ENCODE measurements around the gene GRIK1. TPM values are rescaled to one million over a fixed set of nuclear protein-coding genes. Genes with fewer than 3 reads are reported as not detected.

The GRIK1 gene
- total and polyA plus RNA-seq, 2 experiments from 2014 or later, result 0.05 TPM; not detected in 1

DNA sequence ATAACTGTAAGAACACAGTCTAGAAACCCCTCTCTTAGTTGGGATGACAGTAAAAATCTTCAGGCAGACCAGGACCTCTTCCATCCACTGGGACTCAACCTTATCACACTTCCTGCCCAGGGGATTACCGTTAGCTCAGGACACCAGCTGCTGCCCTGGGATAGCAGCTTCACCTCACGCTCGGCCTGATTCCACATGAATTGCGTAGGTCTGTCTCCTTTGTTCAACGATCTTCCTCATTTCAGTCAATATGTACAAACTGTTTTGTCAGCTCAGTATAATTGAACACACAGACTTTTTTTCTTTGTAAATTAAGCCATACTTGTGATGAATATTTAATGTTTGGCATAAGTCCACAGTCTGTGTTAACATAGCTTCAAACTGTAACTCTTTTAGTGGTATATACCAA lies 290.4 kb downstream of the GRIK1 start:
- no peak for DNase-seq (ENCODE audit: low read depth in 1 of 2, low spot score in 1 of 2)
- TF ChIP-seq, protein P1, sequence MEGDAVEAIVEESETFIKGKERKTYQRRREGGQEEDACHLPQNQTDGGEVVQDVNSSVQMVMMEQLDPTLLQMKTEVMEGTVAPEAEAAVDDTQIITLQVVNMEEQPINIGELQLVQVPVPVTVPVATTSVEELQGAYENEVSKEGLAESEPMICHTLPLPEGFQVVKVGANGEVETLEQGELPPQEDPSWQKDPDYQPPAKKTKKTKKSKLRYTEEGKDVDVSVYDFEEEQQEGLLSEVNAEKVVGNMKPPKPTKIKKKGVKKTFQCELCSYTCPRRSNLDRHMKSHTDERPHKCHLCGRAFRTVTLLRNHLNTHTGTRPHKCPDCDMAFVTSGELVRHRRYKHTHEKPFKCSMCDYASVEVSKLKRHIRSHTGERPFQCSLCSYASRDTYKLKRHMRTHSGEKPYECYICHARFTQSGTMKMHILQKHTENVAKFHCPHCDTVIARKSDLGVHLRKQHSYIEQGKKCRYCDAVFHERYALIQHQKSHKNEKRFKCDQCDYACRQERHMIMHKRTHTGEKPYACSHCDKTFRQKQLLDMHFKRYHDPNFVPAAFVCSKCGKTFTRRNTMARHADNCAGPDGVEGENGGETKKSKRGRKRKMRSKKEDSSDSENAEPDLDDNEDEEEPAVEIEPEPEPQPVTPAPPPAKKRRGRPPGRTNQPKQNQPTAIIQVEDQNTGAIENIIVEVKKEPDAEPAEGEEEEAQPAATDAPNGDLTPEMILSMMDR (IDR thresholded peaks at IDR 0.05; ENCODE audit: low read depth, low read length), result no peak
- Histone ChIP-seq H3K27ac (no peak overlapping the region), H3K4me1 (ENCODE audit: low read depth) (peaks cover 2% of the 10 kb centered on the region), H3K27me3 (no peaks in the 10 kb centered on the region), H3K4me3 (no peak overlapping the region), H3K9me3 (ENCODE audit: low read depth) (no peaks in the 10 kb centered on the region), H3K36me3 (no peaks in the 10 kb centered on the region)

DNA sequence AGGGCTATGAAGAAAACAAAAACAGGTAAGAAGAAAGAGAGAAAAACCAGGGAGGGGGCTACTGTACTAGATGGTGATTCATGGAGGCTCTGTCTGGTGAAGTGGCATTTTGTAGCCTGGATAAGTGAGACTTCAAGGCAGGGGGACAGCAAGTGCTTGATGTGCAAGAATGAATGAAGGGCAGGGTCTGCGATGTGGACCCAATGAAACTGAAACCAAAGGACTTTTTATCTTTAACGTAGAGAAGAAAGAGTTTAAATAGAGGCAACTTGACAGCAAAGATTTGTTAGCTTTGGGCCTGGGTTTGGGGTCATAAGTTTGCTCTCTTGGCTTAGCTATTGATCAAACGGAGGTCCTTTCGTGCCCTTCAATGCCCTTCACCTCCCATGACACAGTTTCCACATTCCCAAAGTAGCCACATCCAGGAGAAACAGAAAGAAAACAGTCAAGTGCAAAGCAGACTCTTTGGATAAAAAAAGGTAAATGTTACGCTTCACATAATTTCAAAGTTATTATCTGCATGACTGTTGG lies 291.0 kb downstream of the GRIK1 start:
- H3K36me3 ChIP-seq, result no peaks in the 10 kb centered on the region
- peaks cover 2% of the 10 kb centered on the region for H3K4me1 ChIP-seq (ENCODE audit: low read depth)
- H3K9me3 ChIP-seq (ENCODE audit: low read depth), result no peaks in the 10 kb centered on the region
- no peaks in the 10 kb centered on the region for H3K27me3 ChIP-seq
- no peak overlapping the region for H3K27ac ChIP-seq
- no peak for DNase-seq (ENCODE audit: low read depth in 1 of 2, low spot score in 1 of 2)
- H3K4me3 ChIP-seq, result no peak overlapping the region
- TF ChIP-seq, protein P1 (IDR thresholded peaks at IDR 0.05; ENCODE audit: low read depth, low read length), result no peak

DNA sequence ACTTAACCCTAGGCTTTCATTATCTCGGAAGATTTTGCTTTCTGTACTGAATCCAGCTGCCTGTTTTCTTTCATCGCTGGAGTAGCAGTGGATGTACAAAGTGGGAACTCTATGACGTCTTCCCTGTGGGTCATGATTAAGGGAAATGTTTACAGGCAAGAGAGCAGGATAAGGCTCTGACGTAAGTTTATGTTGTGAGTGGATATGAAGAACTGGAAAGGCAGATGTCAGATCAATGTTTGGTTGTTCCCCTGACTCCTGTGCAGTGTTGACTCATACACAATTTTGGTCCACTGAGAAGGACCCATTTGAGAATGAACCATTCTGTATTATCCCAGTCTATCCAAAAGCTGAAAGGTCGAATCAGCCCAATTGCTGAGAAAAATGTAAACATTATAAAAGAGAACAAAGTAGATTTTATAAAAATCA lies 292.4 kb downstream of the GRIK1 start:
- Histone ChIP-seq H3K36me3 (no peaks in the 10 kb centered on the region), H3K27me3 (no peaks in the 10 kb centered on the region), H3K9me3 (ENCODE audit: low read depth) (no peaks in the 10 kb centered on the region), H3K27ac (no peak overlapping the region), H3K4me1 (ENCODE audit: low read depth) (peaks cover 2% of the 10 kb centered on the region), H3K4me3 (no peak overlapping the region)
- TF ChIP-seq, protein P1 (IDR thresholded peaks at IDR 0.05; ENCODE audit: low read depth, low read length), result no peak
- DNase-seq (ENCODE audit: low read depth in 1 of 2, low spot score in 1 of 2), result peak in 1 of 2 donors; percentile 85

DNA sequence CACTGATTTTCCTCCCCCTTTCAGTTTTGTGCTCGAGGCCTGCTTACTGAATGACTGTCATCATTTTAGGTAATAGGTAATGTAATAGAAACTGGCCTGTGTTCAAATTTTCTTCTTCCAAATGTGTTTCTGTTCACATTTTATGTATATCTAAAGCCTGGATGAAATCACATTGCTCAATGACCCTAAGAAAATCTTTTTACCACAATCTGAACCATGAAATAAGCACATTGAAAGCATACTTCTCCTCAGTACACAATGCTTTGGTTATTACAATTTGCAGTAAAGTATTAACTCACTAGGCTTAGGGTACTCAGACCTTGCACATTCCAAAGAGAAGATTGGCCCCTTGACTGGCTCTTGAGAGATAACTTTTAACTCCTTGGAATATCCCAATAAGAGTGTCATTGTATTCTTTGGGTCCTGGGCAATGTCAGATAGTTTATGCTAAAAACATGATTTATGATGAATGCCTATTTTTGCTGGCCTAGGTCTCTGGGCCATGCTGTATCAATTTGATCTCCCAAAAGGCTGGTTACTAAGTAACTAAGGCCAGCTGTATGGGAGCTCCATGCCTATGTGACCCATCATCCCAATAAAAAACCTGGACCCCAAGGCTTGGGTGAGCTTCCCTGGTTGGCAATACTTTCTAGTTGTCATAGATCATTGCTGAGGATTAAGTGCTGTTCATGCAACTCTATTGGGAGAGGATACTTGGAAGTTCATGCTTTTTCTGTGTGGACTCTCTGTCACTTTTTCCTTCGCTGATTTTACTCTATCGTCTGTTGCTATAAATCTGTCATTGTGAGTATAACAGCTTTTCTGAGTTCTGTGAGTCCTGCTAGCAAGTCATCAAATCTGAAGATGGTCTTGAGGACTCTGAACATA lies 293.9 kb downstream of the GRIK1 start:
- peaks cover 2% of the 10 kb centered on the region for H3K4me1 ChIP-seq (ENCODE audit: low read depth)
- H3K27me3 ChIP-seq, result no peaks in the 10 kb centered on the region
- DNase-seq (ENCODE audit: low read depth in 1 of 2, low spot score in 1 of 2), result no peak
- no peak overlapping the region for H3K27ac ChIP-seq
- TF ChIP-seq, protein P1 (IDR thresholded peaks at IDR 0.05; ENCODE audit: low read depth, low read length), result no peak
- no peaks in the 10 kb centered on the region for H3K36me3 ChIP-seq
- no peak overlapping the region for H3K4me3 ChIP-seq
- no peaks in the 10 kb centered on the region for H3K9me3 ChIP-seq (ENCODE audit: low read depth)

DNA sequence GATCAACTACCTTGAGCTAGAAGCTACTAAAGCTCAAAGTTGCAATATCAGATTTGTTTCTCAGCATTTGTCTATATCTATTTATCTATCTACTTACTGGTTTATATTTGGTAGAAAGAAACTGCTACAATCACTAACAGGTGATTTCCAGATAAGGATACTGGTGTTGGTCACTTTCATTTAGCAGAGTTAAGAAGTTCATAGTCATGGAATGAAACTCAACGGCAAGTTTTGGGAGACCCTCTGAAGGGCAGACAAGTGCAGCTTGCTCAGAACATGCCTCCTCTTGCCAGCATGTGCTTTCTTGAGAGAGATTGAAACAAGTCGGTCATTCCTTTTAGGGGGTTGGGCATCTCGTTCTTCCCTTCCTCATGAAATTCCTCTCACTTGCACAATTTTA lies 296.5 kb downstream of the GRIK1 start:
- no peak for DNase-seq (ENCODE audit: low read depth in 1 of 2, low spot score in 1 of 2)
- no peak overlapping the region for H3K27ac ChIP-seq
- TF ChIP-seq, protein P1 (IDR thresholded peaks at IDR 0.05; ENCODE audit: low read depth, low read length), result no peak

More for the DNA sequence above, 296.5 kb downstream of the GRIK1 start:
- H3K9me3 ChIP-seq (ENCODE audit: low read depth), result no peaks in the 10 kb centered on the region
- H3K27me3 ChIP-seq, result no peaks in the 10 kb centered on the region
- no peaks in the 10 kb centered on the region for H3K4me1 ChIP-seq (ENCODE audit: low read depth)
- no peaks in the 10 kb centered on the region for H3K36me3 ChIP-seq
- H3K4me3 ChIP-seq, result no peak overlapping the region

Data from cardiac muscle cell (in vitro differentiated cells and primary cell).